ENCODE measurements around the gene FOXN4. TPM values are rescaled to one million over a fixed set of nuclear protein-coding genes. Genes with fewer than 3 reads are reported as not detected.
A peak's percentile ranks its signal among the peaks of the same experiment; 100 is the strongest.

FOXN4 gene
- total and polyA plus RNA-seq, 8 donors = 0.51 to 2.0 (median 1.1) TPM; not detected in 2

DNA sequence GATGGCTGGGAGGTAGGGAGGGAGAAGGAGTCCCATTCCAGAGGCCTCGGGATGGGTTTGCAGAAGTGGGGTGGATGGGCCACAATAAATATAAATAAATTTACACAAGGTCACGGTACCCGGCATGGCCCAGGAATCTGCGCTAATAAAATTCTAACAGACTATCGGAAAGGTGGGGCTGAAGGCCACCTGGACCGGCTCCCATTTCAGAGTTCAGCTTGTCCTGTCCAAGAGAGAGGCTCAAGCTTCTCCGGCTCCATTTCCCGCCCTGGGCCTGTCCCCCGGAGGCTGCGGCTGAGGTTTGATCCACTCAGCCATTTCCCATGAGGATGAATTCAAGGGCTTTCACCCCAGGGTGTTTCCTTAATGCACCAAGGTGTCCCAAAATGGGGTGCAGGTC, 30.2 kb downstream of the FOXN4 start:
- Histone ChIP-seq H3K36me3 (no peaks in the 10 kb centered on the region), H3K4me1 (peaks cover 0 to 4% of the 10 kb centered on the region in 2 donors), H3K27ac (no peak overlapping the region), H3K27me3 (no peaks in the 10 kb centered on the region), H3K4me3 (no peak overlapping the region), H3K9me3 (no peaks in the 10 kb centered on the region)
- intact Hi-C loops (cut with DNase I) = no loop called here
- TF ChIP-seq, protein P1, sequence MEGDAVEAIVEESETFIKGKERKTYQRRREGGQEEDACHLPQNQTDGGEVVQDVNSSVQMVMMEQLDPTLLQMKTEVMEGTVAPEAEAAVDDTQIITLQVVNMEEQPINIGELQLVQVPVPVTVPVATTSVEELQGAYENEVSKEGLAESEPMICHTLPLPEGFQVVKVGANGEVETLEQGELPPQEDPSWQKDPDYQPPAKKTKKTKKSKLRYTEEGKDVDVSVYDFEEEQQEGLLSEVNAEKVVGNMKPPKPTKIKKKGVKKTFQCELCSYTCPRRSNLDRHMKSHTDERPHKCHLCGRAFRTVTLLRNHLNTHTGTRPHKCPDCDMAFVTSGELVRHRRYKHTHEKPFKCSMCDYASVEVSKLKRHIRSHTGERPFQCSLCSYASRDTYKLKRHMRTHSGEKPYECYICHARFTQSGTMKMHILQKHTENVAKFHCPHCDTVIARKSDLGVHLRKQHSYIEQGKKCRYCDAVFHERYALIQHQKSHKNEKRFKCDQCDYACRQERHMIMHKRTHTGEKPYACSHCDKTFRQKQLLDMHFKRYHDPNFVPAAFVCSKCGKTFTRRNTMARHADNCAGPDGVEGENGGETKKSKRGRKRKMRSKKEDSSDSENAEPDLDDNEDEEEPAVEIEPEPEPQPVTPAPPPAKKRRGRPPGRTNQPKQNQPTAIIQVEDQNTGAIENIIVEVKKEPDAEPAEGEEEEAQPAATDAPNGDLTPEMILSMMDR (IDR thresholded peaks at IDR 0.05) = no peak
- ATAC-seq (no peak), DNase-seq (no peak)

DNA sequence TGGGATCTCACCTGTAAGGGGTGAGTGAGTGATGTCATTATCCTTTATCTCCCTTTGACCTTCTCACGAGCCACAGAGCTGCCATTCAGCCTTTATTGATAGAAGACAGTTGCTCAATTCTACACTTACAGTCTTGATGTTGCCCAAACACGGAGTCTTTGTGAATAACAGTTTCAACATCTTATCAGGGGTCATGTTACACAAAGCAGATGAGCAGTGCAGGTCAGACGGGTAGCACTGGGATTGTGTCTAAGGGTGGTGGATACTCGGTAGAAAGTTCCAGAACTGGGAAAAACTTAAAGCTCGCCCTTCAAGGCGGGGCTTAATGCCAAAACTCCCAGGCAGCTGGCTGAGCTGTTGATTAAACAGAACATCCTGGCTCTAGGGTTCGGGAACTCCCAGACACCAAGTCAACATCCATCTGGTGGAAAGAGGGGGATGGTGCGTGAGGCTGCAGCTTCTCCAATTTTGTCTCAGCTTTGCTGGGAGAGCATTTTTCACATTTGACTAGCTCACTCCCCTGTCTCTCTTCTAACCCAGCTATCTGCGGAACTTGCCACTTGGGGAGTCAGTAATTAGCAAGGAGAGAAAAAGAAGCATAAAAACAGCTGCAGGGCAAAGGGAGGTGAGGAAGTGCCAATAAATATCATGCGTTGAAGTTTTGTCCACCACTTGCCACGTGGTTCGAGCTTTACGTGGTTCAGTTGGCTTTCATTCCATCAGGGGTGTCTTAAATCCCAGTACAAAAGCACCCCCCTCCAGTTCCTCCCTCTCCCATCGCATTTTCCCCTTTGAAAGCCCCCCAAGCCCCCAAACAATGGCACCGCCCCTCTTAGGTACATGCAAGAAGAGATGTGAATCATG, 31.0 kb downstream of the FOXN4 start:
- ATAC-seq = peak; percentile 60
- DNase-seq = peak in 2 of 4 donors; percentile 10 to 43

DNA sequence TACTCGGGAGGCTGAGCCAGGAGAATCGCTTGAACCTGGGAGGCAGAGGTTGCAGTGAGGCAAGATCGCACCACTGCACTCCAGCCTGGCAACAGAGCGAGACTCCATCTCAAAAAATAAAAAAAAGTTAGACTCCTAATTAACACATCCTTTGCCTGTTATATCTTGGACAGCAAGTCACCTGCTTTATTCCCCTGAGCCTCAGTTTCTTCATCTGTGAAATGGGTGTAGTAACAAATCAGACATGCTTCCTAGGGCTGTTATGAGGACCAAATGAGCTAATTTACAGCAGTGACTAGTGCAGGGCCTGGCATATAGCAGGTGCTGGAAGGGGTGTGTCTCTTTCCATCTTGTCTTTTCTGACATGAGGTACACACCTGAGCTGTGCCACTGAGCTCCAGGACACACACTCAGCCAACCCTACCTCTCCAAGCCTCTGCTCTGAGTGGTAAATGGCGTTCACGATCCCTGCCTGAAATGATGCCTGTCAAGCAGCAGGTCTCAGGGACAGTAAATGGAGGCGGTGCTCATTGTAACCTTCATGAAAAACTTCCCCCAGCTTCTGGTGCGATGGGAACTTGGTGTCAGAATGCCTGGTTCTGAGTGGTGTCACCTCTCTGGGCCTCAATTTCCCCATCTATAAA, 31.7 kb downstream of the FOXN4 start:
- H3K9me3 ChIP-seq = no peaks in the 10 kb centered on the region
- peaks cover 0 to 11% of the 10 kb centered on the region in 2 donors for H3K27me3 ChIP-seq
- intact Hi-C loops (cut with DNase I) = no loop called here
- H3K36me3 ChIP-seq = no peaks in the 10 kb centered on the region
- no peak overlapping the region for H3K4me3 ChIP-seq
- ATAC-seq (no peak), DNase-seq (no peak)
- H3K4me1 ChIP-seq = peaks cover 0 to 4% of the 10 kb centered on the region in 2 donors
- TF ChIP-seq, protein P1 (IDR thresholded peaks at IDR 0.05) = no peak
- no peak overlapping the region for H3K27ac ChIP-seq

More for the DNA sequence above, 31.0 kb downstream of the FOXN4 start:
- no peak overlapping the region for H3K4me3 ChIP-seq
- peaks cover 0 to 5% of the 10 kb centered on the region in 2 donors for H3K27me3 ChIP-seq
- no peak overlapping the region for H3K27ac ChIP-seq
- TF ChIP-seq, protein P1 (IDR thresholded peaks at IDR 0.05) = no peak
- no peaks in the 10 kb centered on the region for H3K9me3 ChIP-seq
- intact Hi-C loops (cut with DNase I) = no loop called here
- no peaks in the 10 kb centered on the region for H3K36me3 ChIP-seq
- H3K4me1 ChIP-seq = peaks cover 0 to 4% of the 10 kb centered on the region in 2 donors

DNA sequence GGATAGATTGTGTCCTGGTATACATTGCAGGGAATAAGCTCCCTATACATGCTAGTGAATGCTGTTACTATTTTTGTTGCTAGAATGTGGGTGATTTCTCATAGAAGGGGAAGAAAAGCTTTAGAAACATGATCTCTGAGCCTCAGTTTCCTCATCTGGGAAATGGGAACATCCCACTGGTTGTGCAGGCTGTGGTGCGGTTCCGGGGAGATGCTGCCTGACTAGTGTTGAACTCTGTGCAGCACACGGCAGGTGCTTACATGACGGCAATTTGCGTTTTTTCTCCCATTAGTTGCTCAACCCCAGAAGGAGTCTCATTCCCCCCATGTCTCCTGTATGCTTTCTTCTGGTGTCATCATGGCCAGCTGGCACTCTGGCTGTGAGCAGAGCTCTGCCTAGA, 32.9 kb downstream of the FOXN4 start:
- ATAC-seq = no peak
- H3K4me1 ChIP-seq = peaks cover 0 to 4% of the 10 kb centered on the region in 2 donors
- intact Hi-C loops (cut with DNase I) = no loop called here
- H3K4me3 ChIP-seq = no peak overlapping the region
- TF ChIP-seq, protein P1 (IDR thresholded peaks at IDR 0.05) = no peak
- H3K36me3 ChIP-seq = no peaks in the 10 kb centered on the region
- no peak overlapping the region for H3K27ac ChIP-seq
- peaks cover 0 to 11% of the 10 kb centered on the region in 2 donors for H3K27me3 ChIP-seq
- DNase-seq = no peak
- no peaks in the 10 kb centered on the region for H3K9me3 ChIP-seq

DNA sequence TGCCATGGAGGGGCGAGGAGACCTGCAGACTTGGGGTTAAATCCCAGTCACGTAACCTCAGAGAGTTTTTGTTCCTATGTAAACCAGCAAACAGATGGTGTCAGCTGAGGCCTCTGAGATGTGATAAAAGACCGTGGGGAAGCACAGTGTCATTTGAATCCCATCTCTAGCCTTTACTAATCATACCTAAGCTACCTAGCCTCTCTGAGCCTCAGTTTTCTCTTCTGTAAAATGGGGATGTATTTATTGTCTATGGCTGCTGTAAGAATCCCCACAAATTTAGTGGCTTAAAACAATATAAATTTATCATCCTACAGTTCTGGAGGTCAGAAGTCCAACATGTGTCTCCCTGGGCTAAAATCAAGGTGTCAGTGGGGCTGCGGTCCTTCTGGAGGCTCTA, 33.9 kb downstream of the FOXN4 start:
- H3K27ac ChIP-seq = no peak overlapping the region
- H3K4me3 ChIP-seq = no peak overlapping the region
- peaks cover 0 to 11% of the 10 kb centered on the region in 2 donors for H3K27me3 ChIP-seq
- TF ChIP-seq, protein P1 (IDR thresholded peaks at IDR 0.05) = no peak
- intact Hi-C loops (cut with DNase I) = no loop called here
- no peaks in the 10 kb centered on the region for H3K9me3 ChIP-seq
- DNase-seq (no peak), ATAC-seq (no peak)
- H3K4me1 ChIP-seq = peaks cover 0 to 4% of the 10 kb centered on the region in 2 donors
- H3K36me3 ChIP-seq = no peaks in the 10 kb centered on the region
